Smooth muscle cell (in vitro differentiated cells): Measurements from ENCODE around the gene GABRG3. TPM values are rescaled to one million over a fixed set of nuclear protein-coding genes. Genes with fewer than 3 reads are reported as not detected.

Experiments used
- DNase-seq: peaks from one replicate; lab custom pipeline; 2025; ENCODE audit not compliant: unreplicated experiment; lab: John Stamatoyannopoulos, UW
- H2AFZ ChIP-seq: fragments of 200-600 bp; sonication (generic); 2 replicates; pipeline ENCODE4 v1.6.0; 2016; ENCODE audit warnings: antibody characterized with exemption, low read depth, mild to moderate bottlenecking
- H3F3A ChIP-seq: fragments of 200-600 bp; sonication (generic); 2 replicates; pipeline ENCODE4 v1.6.0; 2017; ENCODE audit warnings: antibody characterized with exemption, low read depth
- H3K27ac ChIP-seq: fragments of 200-600 bp; sonication (generic); 2 replicates; pipeline ENCODE4 v1.5.1; 2016; ENCODE audit warnings: low read depth, mild to moderate bottlenecking
- H3K27me3 ChIP-seq: fragments of 200-600 bp; sonication (generic); 2 replicates; pipeline ENCODE4 v1.6.1; 2016; ENCODE audit warnings: low read depth, mild to moderate bottlenecking
- H3K36me3 ChIP-seq: fragments of 200-600 bp; sonication (generic); 2 replicates; pipeline ENCODE4 v1.5.1; 2016; ENCODE audit warnings: low read depth
- H3K4me1 ChIP-seq: fragments of 200-600 bp; sonication (generic); 2 replicates; pipeline ENCODE4 v1.5.1; 2016; ENCODE audit warnings: low read depth
- H3K4me2 ChIP-seq: fragments of 200-600 bp; sonication (generic); 2 replicates; pipeline ENCODE4 v1.6.0; 2016; ENCODE audit warnings: mild to moderate bottlenecking
- H3K4me3 ChIP-seq: fragments of 200-600 bp; sonication (generic); 2 replicates; pipeline ENCODE4 v1.5.1; 2016; ENCODE audit warnings: mild to moderate bottlenecking
- H3K79me2 ChIP-seq: fragments of 200-600 bp; sonication (generic); 2 replicates; pipeline ENCODE4 v1.6.0; 2016; ENCODE audit warnings: low read depth, mild to moderate bottlenecking
- H3K9ac ChIP-seq: fragments of 200-600 bp; sonication (generic); 2 replicates; pipeline ENCODE4 v1.6.0; 2016; ENCODE audit warnings: low read depth
- H3K9me3 ChIP-seq: fragments of 200-600 bp; sonication (generic); replicated peaks from 2 replicates; pipeline ENCODE4 v1.5.1; 2016; ENCODE audit warnings: low read depth
- H4K20me1 ChIP-seq: fragments of 200-600 bp; sonication (generic); 2 replicates; pipeline ENCODE4 v1.6.0; 2016; ENCODE audit warnings: low read depth
- WGBS: methylation state at CpG from one replicate; pipeline ENCODE4 v1.1.7; 2016; ENCODE audit warnings: low lambda C conversion rate; 5-methylcytosine and 5-hydroxymethylcytosine counted together
- polyA plus RNA-seq: library from polyadenylated mRNA; unstranded; fragments of >200 nt; fragmentation: Nextera tagmentation; extraction: Ambion mirVana; gene quantifications from 2 replicates; pipeline ENCODE4 v1.2.1, GENCODE V29; 2016
- total RNA-seq: library from RNA; depleted of rRNA; stranded (reverse); fragments of >200 nt; gene quantifications from 2 replicates; pipeline ENCODE4 v1.2.3, GENCODE V29; 2014
- TF ChIP-seq, protein P1 (sequence below): fragments of 200-600 bp; sonication (generic); IDR thresholded peaks from 2 replicates; pipeline ENCODE4 v1.5.1; 2017; ENCODE audit warnings: borderline replicate concordance, mild to moderate bottlenecking, antibody characterized with exemption; ENCODE audit not compliant: insufficient read depth, poor library complexity, severe bottlenecking

Gene GABRG3
- total and polyA plus RNA-seq, 2 experiments from 2014 or later = under 0.01 TPM; not detected in 1

DNA sequence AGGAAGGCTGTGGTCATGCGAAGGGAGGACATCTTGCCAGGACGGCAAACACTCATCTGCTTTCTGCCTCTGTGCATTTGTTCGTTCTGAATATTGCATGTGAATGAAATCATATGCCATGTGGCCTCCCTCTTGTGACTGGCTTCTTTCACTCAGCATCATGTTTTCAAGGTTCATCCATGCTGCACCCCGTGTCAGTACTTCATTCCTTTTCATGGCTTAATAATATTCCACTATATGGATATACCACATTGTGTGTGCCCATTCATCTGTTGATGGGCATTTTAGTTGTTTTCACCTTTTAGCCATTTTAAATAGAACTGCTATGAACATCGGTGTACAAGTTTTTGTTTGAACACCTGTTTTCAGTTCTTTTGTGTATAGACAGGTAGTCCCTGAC, 118.7 kb downstream of the GABRG3 start:
- Histone ChIP-seq H3K9ac (no peak overlapping the region), H4K20me1 (no peaks in the 10 kb centered on the region), H3K27ac (no peak overlapping the region), H3K79me2 (no peaks in the 10 kb centered on the region), H3K36me3 (no peaks in the 10 kb centered on the region), H3F3A (peaks cover 17% of the 10 kb centered on the region), H3K4me3 (no peak overlapping the region), H3K27me3 (no peaks in the 10 kb centered on the region), H3K9me3 (no peaks in the 10 kb centered on the region), H2AFZ (no peak overlapping the region), H3K4me2 (no peak overlapping the region), H3K4me1 (peaks cover 9% of the 10 kb centered on the region)
- TF ChIP-seq, protein P1, sequence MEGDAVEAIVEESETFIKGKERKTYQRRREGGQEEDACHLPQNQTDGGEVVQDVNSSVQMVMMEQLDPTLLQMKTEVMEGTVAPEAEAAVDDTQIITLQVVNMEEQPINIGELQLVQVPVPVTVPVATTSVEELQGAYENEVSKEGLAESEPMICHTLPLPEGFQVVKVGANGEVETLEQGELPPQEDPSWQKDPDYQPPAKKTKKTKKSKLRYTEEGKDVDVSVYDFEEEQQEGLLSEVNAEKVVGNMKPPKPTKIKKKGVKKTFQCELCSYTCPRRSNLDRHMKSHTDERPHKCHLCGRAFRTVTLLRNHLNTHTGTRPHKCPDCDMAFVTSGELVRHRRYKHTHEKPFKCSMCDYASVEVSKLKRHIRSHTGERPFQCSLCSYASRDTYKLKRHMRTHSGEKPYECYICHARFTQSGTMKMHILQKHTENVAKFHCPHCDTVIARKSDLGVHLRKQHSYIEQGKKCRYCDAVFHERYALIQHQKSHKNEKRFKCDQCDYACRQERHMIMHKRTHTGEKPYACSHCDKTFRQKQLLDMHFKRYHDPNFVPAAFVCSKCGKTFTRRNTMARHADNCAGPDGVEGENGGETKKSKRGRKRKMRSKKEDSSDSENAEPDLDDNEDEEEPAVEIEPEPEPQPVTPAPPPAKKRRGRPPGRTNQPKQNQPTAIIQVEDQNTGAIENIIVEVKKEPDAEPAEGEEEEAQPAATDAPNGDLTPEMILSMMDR = no peak
- 97% methylated on average over 5 of the region's 5 CpGs for whole genome bisulfite sequencing
- DNase-seq = no peak

DNA sequence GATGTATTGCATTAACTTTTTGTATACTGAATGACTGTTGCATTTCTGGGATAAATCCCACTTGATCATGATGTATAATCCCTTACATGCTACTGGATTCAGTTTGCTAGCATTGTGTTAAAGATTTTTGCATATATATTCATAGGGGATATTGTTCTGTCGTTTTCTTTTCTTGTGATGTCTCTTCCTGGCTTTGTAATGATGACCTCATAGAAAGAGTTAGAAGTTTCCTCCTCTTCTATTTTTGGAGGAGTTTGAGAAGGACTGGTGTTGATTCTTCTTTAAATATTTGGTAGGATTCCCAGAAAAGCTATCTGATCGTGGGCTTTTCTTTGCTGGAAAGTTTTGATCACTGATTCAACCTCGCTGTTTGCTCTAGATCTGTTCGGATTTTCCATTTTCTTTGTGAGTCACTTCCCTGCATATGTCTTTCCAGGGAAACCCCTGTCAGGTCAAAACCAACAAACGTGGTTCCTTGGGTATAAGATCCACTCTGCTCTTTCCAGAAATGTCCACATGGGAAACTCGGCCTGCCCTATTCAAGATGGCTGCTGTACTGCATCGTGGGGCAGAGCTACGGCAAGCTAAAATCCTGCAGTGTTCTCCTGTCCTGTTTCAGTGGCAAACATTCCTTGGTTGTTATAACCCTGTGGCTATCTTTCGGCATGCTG, 120.4 kb downstream of the GABRG3 start:
- H3K9ac ChIP-seq = no peak overlapping the region
- H3K4me2 ChIP-seq = peak overlapping the region; percentile 34
- H3K27me3 ChIP-seq = no peaks in the 10 kb centered on the region
- no peaks in the 10 kb centered on the region for H3K9me3 ChIP-seq
- no peaks in the 10 kb centered on the region for H3K36me3 ChIP-seq
- 43% methylated on average over 9 of the region's 9 CpGs for WGBS
- H2AFZ ChIP-seq = peak overlapping the region; percentile 45
- H3K4me1 ChIP-seq = peaks cover 2% of the 10 kb centered on the region
- H4K20me1 ChIP-seq = no peaks in the 10 kb centered on the region
- H3K4me3 ChIP-seq = no peak overlapping the region
- peak overlapping the region; percentile 62 for H3K27ac ChIP-seq
- TF ChIP-seq, protein P1 = no peak
- peaks cover 27% of the 10 kb centered on the region for H3F3A ChIP-seq
- DNase-seq = no peak
- no peaks in the 10 kb centered on the region for H3K79me2 ChIP-seq

DNA sequence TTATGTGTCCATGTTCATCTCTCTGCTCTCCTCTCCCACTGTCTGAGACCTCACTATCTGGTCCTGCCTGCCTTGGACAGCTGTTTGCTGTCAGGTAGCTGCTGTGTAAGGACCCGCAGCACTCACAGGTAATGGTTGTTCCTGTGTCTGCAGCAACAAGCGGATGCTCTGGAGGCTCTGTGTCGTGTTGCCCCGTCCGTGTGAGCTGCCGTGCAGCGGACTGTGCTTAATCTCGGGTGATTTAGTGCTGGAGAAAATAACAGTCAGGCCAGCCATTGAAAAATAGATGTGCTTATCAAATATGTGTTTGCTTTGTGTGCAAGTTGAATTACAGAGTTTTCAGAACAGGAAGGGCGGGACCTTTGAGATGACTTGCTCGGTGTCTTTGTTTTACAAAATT, 121.4 kb downstream of the GABRG3 start:
- Histone ChIP-seq H3K27ac (peak overlapping the region; percentile 62), H3K4me1 (no peaks in the 10 kb centered on the region), H3K9ac (no peak overlapping the region), H2AFZ (no peak overlapping the region), H3K4me2 (no peak overlapping the region), H3K4me3 (no peak overlapping the region), H3K36me3 (no peaks in the 10 kb centered on the region), H3K79me2 (no peaks in the 10 kb centered on the region), H3F3A (peaks cover 28% of the 10 kb centered on the region), H4K20me1 (no peaks in the 10 kb centered on the region), H3K27me3 (no peaks in the 10 kb centered on the region), H3K9me3 (no peaks in the 10 kb centered on the region)
- WGBS = 55% methylated on average over 10 of the region's 10 CpGs
- TF ChIP-seq, protein P1 = no peak
- no peak for DNase-seq

DNA sequence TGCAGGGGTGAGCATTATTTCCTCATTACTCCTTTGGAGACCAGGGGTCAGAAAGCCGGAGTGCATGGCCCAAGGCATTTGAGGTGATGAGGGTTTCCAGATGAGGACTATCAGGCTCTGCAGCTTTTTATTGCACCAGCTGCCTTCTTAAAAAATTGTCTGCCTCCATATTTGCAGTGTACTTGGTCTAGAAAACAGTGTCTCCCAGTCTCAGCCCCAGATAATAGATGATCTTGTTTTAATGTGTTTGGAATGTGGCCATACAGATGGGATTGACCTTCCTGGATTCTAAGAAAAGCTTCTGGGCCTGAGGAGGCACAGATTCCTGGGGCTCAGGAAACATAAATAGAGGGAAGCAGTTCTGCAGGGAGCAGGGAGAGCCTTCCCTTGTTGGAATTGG, 123.3 kb downstream of the GABRG3 start:
- no peak overlapping the region for H3K27ac ChIP-seq
- TF ChIP-seq, protein P1 = no peak
- no peaks in the 10 kb centered on the region for H3K9me3 ChIP-seq
- peaks cover 28% of the 10 kb centered on the region for H3F3A ChIP-seq
- WGBS = 27% methylated on average over 1 of the region's 1 CpG
- no peaks in the 10 kb centered on the region for H3K79me2 ChIP-seq
- H2AFZ ChIP-seq = no peak overlapping the region
- H3K4me3 ChIP-seq = no peak overlapping the region
- DNase-seq = no peak
- no peaks in the 10 kb centered on the region for H3K36me3 ChIP-seq
- H3K9ac ChIP-seq = no peak overlapping the region
- H4K20me1 ChIP-seq = no peaks in the 10 kb centered on the region
- H3K27me3 ChIP-seq = no peaks in the 10 kb centered on the region
- H3K4me1 ChIP-seq = no peaks in the 10 kb centered on the region
- H3K4me2 ChIP-seq = peak overlapping the region; percentile 21
